Stomach (tissue), 9 donors: Measurements from ENCODE around the gene ASAH2. TPM values are rescaled to one million over a fixed set of nuclear protein-coding genes. Genes with fewer than 3 reads are reported as not detected.
A peak's percentile ranks its signal among the peaks of the same experiment; 100 is the strongest.

Experiments
- DNase-seq, 2 donors: peaks; one replicate each; pipeline versions ENCODE4 v3.0.0 to v3.0.0-alpha.2; 2013 to 2019
- H3K27ac ChIP-seq, 5 donors: fragments of 200-600 bp in 4 of 5; sonication (generic) in 4 of 5; one replicate each; pipeline ENCODE4 v1.5.1; 2013 to 2019; ENCODE audit warnings: mild to moderate bottlenecking in 1 of 5, moderate library complexity in 1 of 5
- H3K27me3 ChIP-seq, 3 donors: fragments of 200-600 bp; sonication (generic); one replicate each; pipeline ENCODE4 v1.5.1; 2017 to 2019; ENCODE audit warnings: mixed run types in 1 of 3
- H3K36me3 ChIP-seq, 4 donors: fragments of 200-600 bp; sonication (generic); 1 replicate in 3 of 4; 2 replicates in 1 of 4; pipeline ENCODE4 v1.5.1; 2016 to 2019
- H3K4me1 ChIP-seq, 4 donors: fragments of 200-600 bp; sonication (generic); one replicate each; pipeline ENCODE4 v1.5.1; 2016 to 2019
- H3K4me3 ChIP-seq, 4 donors: fragments of 200-600 bp; sonication (generic) in 3 of 4; one replicate each; pipeline ENCODE4 v1.5.1; 2016 to 2019; ENCODE audit warnings: mild to moderate bottlenecking in 1 of 4
- H3K9me3 ChIP-seq, 4 donors: fragments of 200-600 bp; sonication (generic); one replicate each; pipeline ENCODE4 v1.5.1; 2016 to 2019
- CTCF ChIP-seq, 7 experiments: fragments of 450-650 bp in 4 of 7; fragments of 200-600 bp in 3 of 7; sonication (generic) in 3 of 7; IDR thresholded peaks; one replicate each; pipeline ENCODE4 v1.5.1; 2016 to 2019; ENCODE audit warnings: antibody characterized with exemption in 7 of 7, control low read depth in 2 of 7, mild to moderate bottlenecking in 1 of 7
- EP300 ChIP-seq: sonication (generic); formaldehyde crosslinking; IDR thresholded peaks from one replicate; pipeline ENCODE4 v1.6.1; 2017; ENCODE audit warnings: antibody characterized with exemption
- POLR2A ChIP-seq, 4 donors: fragments of 450-650 bp; IDR thresholded peaks; one replicate each; pipeline ENCODE4 v1.6.1; 2016; ENCODE audit warnings: antibody characterized with exemption in 4 of 4, control low read depth in 2 of 4, mild to moderate bottlenecking in 1 of 4, moderate library complexity in 1 of 4
- POLR2AphosphoS5 ChIP-seq, 3 donors: sonication (generic); formaldehyde crosslinking; IDR thresholded peaks; one replicate each; pipeline ENCODE4 v1.6.1; 2016; ENCODE audit warnings: antibody characterized with exemption in 3 of 3
- WGBS, 5 donors: extraction: QIAGEN DNeasy Blood & Tissue Kit in 3 of 5; methylation state at CpG; one replicate each; pipeline versions ENCODE4 v1.1.5 to v1.1.7; 2013 to 2018; 5-methylcytosine and 5-hydroxymethylcytosine counted together
- intact Hi-C: fragments of 100-400 bp; cut with DNase I; formaldehyde crosslinking; loops from one replicate; pipeline ENCODE4 v1.15.1; 2023; ENCODE audit warnings: low total_unique reads
- polyA plus RNA-seq, 3 donors: library from polyadenylated mRNA; stranded (reverse); fragments of 200-250 nt; gene quantifications; one replicate each; pipeline ENCODE4 v1.2.3, GENCODE V29; 2013
- total RNA-seq, 5 donors: library from RNA; depleted of rRNA; stranded (reverse); fragments of >200 nt; gene quantifications; one replicate each; pipeline versions ENCODE4 v1.1.0 to v1.2.3, GENCODE V29; 2014 to 2016
- donor health status: healthy with polysubstance abuse.
- donor health status: Bipolar disorder and iron deficiency.
- donor health status: healthy.

The ASAH2 gene
- total and polyA plus RNA-seq, 8 donors, result 0.20 to 22.8 (median 0.55) TPM

GRCh38 chr10:50216894-50217293 is 34.4 kb downstream of the ASAH2 start:
- WGBS, 5 donors, result 66 to 96% (median 87%) methylated on average over 3 of the region's 3 CpGs
- peaks cover 0 to 12% (median 6%) of the 10 kb centered on the region in 4 donors for H3K4me1 ChIP-seq
- H3K27me3 ChIP-seq, result no peaks in the 10 kb centered on the region
- no peak for DNase-seq
- peak overlapping the region in 1 of 5 donors; percentile 11 for H3K27ac ChIP-seq
- H3K36me3 ChIP-seq, result no peaks in the 10 kb centered on the region
- intact Hi-C loops, result no loop called here
- TF ChIP-seq POLR2AphosphoS5 (IDR thresholded peaks at IDR 0.05), result no peak
- TF ChIP-seq EP300, result no peak
- H3K9me3 ChIP-seq, result no peaks in the 10 kb centered on the region
- no peak overlapping the region for H3K4me3 ChIP-seq

- H3K4me3 ChIP-seq, result no peak overlapping the region
- no peak for TF ChIP-seq CTCF (IDR thresholded peaks at IDR 0.05)
- no peaks in the 10 kb centered on the region for H3K27me3 ChIP-seq
- H3K36me3 ChIP-seq, result no peaks in the 10 kb centered on the region
- H3K9me3 ChIP-seq, result no peaks in the 10 kb centered on the region
- peaks cover 0 to 12% (median 6%) of the 10 kb centered on the region in 4 donors for H3K4me1 ChIP-seq
- intact Hi-C loops, result no loop called here
- DNase-seq, result peak in 1 of 2 donors; percentile 15
- H3K27ac ChIP-seq, result peak overlapping the region in 1 of 5 donors; percentile 11
Observed at GRCh38 chr10:50216418-50216817, 34.9 kb downstream of the ASAH2 start.

DNA sequence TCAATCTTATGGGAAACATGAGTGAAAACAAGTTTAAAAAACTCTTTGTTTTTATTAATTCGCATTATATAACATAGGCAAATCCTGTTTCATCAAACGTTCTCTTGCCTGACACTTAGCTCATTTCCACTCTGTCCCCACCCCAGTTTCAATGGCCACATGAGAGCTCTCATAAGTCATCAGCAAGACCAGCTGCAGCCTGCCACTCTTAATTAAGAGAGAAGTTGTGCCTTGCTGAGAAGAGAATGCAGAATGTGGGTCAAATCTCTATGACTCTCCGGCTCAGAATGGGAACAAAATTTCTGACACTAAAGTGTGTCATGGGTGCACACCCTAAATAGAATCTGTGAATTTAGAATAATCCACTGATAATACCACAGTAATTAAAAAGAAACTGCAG is 39.6 kb downstream of the ASAH2 start:
- 82 to 94% (median 87%) methylated on average over 3 of the region's 3 CpGs for WGBS, 5 donors
- no peaks in the 10 kb centered on the region for H3K9me3 ChIP-seq
- no peak for TF ChIP-seq CTCF (IDR thresholded peaks at IDR 0.05)
- no peak for TF ChIP-seq EP300
- no peak for TF ChIP-seq POLR2A (IDR thresholded peaks at IDR 0.05)
- no peak for TF ChIP-seq POLR2AphosphoS5 (IDR thresholded peaks at IDR 0.05)
- no peak for DNase-seq
- no peak overlapping the region for H3K4me3 ChIP-seq
- H3K27ac ChIP-seq, result no peak overlapping the region
- H3K4me1 ChIP-seq, result peaks cover 0 to 3% (median 2%) of the 10 kb centered on the region in 4 donors
- intact Hi-C loops, result no loop called here
- H3K36me3 ChIP-seq, result no peaks in the 10 kb centered on the region
- no peaks in the 10 kb centered on the region for H3K27me3 ChIP-seq

- H3K27me3 ChIP-seq, result no peaks in the 10 kb centered on the region
- H3K4me3 ChIP-seq, result no peak overlapping the region
- H3K27ac ChIP-seq, result no peak overlapping the region
- H3K9me3 ChIP-seq, result no peaks in the 10 kb centered on the region
- TF ChIP-seq EP300, result no peak
- no peak for TF ChIP-seq POLR2A (IDR thresholded peaks at IDR 0.05)
- no peak for TF ChIP-seq CTCF (IDR thresholded peaks at IDR 0.05)
- TF ChIP-seq POLR2AphosphoS5 (IDR thresholded peaks at IDR 0.05), result no peak
- no peaks in the 10 kb centered on the region for H3K36me3 ChIP-seq
- DNase-seq, result no peak
- no peaks in the 10 kb centered on the region for H3K4me1 ChIP-seq
- intact Hi-C loops, result no loop called here
Observed at GRCh38 chr10:50210876-50211275, 40.4 kb downstream of the ASAH2 start.

Other genes with a start within 250 kb of the ASAH2 start
- 10 to 100 TPM; 20.1 to 47.8 (median 30.9) TPM for gene WASHC2A, start 183.6 kb downstream of the ASAH2 start, total RNA-seq
- 10 to 100 TPM in 1 of 3 donors, 1 to 10 TPM in 2; 8.8 to 15.5 (median 9.8) TPM for gene WASHC2A, start 183.6 kb downstream of the ASAH2 start, polyA plus RNA-seq